ENCODE results near the gene CATSPERB.
A peak's percentile ranks its signal among the peaks of the same experiment; 100 is the strongest.
"Not testable (repeated sequence)": the region's sequence is repeated elsewhere in the genome, so short reads cannot be mapped to it uniquely, and the experiment has no call there.

The CATSPERB gene

GRCh38 chr14:91575469-91576208, 156.2 kb downstream of the CATSPERB start:
- DNase-seq (ENCODE audit: low spot score) = no peak
- in situ Hi-C loops (cut with MboI; ENCODE audit: low pct_unique_long_range_greater_than_20kb, low sequenced_read_pairs, unreplicated experiment) = no loop called here
- TF ChIP-seq CTCF (IDR thresholded peaks at IDR 0.05; ENCODE audit: extremely low read depth, insufficient read depth, missing control alignments) = no peak

GRCh38 chr14:91573894-91574837, 157.7 kb downstream of the CATSPERB start:
- peak; percentile 56 for DNase-seq (ENCODE audit: low spot score)
- in situ Hi-C loops (cut with MboI; ENCODE audit: low pct_unique_long_range_greater_than_20kb, low sequenced_read_pairs, unreplicated experiment) = no loop called here
- no peak for TF ChIP-seq CTCF (IDR thresholded peaks at IDR 0.05; ENCODE audit: extremely low read depth, insufficient read depth, missing control alignments)

- no peak for TF ChIP-seq CTCF (IDR thresholded peaks at IDR 0.05; ENCODE audit: extremely low read depth, insufficient read depth, missing control alignments)
- DNase-seq (ENCODE audit: low spot score) = no peak
- in situ Hi-C loops (cut with MboI; ENCODE audit: low pct_unique_long_range_greater_than_20kb, low sequenced_read_pairs, unreplicated experiment) = no loop called here
Measured at GRCh38 chr14:91573528-91573893, 158.4 kb downstream of the CATSPERB start.

- in situ Hi-C loops (cut with MboI; ENCODE audit: low pct_unique_long_range_greater_than_20kb, low sequenced_read_pairs, unreplicated experiment) = no loop called here
- no peak for DNase-seq (ENCODE audit: low spot score)
- no peak for TF ChIP-seq CTCF (IDR thresholded peaks at IDR 0.05; ENCODE audit: extremely low read depth, insufficient read depth, missing control alignments)
Measured at GRCh38 chr14:91570021-91570420, 161.9 kb downstream of the CATSPERB start.

- no peak for TF ChIP-seq CTCF (IDR thresholded peaks at IDR 0.05; ENCODE audit: extremely low read depth, insufficient read depth, missing control alignments)
- DNase-seq (ENCODE audit: low spot score) = no peak
- in situ Hi-C loops (cut with MboI; ENCODE audit: low pct_unique_long_range_greater_than_20kb, low sequenced_read_pairs, unreplicated experiment) = no loop called here
Measured at GRCh38 chr14:91569301-91569700, 162.6 kb downstream of the CATSPERB start.

- no peak for TF ChIP-seq CTCF (IDR thresholded peaks at IDR 0.05; ENCODE audit: extremely low read depth, insufficient read depth, missing control alignments)
- in situ Hi-C loops (cut with MboI; ENCODE audit: low pct_unique_long_range_greater_than_20kb, low sequenced_read_pairs, unreplicated experiment) = no loop called here
- DNase-seq (ENCODE audit: low spot score) = no peak
Measured at GRCh38 chr14:91568626-91569025, 163.3 kb downstream of the CATSPERB start.

GRCh38 chr14:91567827-91568226, 164.1 kb downstream of the CATSPERB start:
- in situ Hi-C loops (cut with MboI; ENCODE audit: low pct_unique_long_range_greater_than_20kb, low sequenced_read_pairs, unreplicated experiment); DNase-seq (ENCODE audit: low spot score): not testable (repeated sequence)
